DMS 273 treated with DMSO at 0.1 percent for 48 hours (cell line): ENCODE results near the gene OTOG.

ENCODE experiments used
- DNase-seq: peaks from one replicate; lab custom pipeline; 2025; lab: John Stamatoyannopoulos, UW

Gene OTOG

DNA sequence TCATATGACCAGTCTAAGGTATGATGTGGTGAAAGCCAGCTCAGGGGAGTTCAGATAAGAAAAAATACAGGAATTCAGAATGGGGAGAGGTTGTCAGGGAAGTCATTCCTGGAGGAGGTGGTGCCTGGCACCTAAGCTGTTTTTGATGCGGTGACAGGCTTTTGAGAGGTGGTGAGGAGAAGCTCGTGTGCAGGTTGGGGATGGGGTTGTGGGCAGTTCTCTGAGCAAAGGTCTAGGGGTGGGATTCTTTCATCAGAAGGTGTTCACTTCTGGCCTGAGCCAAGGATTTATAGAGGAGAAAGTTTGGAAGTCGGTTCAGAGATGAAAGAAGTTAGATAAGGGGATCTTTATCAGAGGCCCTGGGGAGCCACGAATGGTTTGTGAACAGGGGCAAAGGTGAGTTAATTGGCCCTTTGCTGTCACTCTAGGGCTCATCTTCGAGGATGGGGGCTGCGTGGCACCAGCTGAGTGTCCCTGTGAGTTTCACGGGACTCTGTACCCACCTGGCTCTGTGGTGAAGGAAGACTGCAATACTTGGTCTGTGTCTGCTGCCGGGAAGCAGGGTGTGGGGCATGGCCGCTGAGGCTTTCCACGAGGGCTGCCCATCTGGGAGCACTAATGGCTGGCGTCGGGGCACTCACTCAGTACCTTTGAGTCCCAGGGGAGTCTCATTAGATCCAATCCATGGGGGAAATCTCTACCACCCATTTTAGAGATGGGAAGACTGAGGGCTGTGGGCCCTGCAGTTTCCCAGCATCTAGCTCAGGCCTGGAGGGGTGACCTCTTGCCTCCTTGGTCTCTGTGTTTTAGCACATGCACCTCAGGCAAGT is 13.4 kb downstream of the OTOG start:
- DNase-seq = no peak

DNA sequence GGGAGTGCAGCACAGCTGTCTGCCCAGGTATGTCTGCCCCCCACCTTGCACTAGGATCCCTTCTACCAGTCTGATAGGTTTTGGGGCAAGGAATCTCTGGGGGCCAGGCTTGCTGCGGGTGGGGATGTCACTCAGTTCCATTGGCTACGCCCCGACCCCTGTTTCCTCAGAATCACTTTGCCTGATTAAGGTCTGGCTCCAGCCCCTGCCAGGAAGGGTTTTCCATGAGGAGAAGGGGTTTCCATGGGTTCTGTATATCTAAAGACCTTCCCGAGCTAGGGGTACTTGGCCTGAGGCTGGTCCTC is 14.0 kb downstream of the OTOG start:
- no peak for DNase-seq

DNA sequence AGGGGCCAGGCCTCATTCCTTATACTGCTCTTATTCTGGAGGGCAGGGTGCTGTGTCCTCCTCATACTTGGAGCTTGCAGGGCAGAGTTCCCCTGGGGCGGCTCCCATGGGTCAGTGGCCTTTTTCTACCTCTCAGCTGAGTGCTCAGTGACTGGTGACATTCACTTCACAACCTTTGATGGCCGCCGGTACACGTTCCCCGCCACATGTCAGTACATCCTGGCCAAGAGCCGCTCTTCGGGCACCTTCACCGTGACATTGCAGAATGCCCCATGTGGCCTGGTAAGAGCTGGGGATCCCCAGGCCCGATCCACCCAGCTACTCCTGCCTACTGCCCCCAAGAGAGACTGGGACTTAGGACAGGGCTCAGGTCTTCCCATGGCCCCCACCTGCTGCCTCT is 14.5 kb downstream of the OTOG start:
- DNase-seq = no peak

DNA sequence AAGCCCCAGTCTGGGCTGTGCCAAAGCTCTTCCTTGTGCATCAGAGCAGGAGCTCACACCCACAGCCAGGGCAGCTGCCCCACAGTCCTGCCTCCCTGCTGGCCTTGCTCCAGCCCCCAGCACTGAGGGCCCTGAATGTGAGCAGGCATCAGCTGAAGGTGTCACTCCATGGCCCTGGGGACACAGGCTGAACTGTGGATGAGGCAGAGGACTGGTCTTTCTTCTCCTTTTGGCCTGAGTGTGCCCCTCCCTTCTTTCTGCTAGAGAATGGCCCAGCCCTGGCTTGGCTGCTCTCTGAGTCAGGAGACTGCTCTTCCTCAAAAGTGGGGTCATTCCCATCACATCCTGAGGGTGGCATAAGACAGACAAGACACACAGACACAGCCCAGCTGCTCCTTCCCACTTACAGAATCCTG is 16.2 kb downstream of the OTOG start:
- no peak for DNase-seq

GRCh38 chr11:17563961-17564686 is 17.1 kb downstream of the OTOG start:
- no peak for DNase-seq

- DNase-seq = no peak
These were observed 17.6 kb downstream of the OTOG start for GRCh38 chr11:17564687-17565042.

- DNase-seq = no peak
These were observed 21.9 kb downstream of the OTOG start for GRCh38 chr11:17568944-17569343.

DNA sequence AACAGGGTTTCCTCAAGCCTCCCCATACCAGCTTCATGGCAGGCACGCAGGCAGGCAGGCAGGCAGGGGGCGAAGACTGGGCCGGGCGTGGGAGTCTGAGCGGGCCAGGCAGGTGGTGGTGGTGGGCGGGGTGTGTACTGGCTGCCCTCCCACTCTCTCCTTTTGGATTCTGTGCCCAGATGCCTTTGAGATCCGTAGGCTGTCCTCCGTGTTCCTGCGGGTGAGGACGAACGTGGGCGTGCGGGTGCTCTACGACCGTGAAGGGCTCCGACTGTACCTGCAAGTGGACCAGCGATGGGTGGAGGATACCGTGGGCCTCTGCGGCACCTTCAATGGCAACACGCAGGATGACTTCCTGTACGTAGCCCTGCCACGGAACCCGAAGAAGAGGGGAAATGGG is 23.0 kb downstream of the OTOG start:
- no peak for DNase-seq

- no peak for DNase-seq
These were observed 24.6 kb downstream of the OTOG start for GRCh38 chr11:17571431-17572358.

- DNase-seq = no peak
These were observed 25.3 kb downstream of the OTOG start for GRCh38 chr11:17572359-17572690.

GRCh38 chr11:17572791-17573460 is 25.9 kb downstream of the OTOG start:
- no peak for DNase-seq

DNA sequence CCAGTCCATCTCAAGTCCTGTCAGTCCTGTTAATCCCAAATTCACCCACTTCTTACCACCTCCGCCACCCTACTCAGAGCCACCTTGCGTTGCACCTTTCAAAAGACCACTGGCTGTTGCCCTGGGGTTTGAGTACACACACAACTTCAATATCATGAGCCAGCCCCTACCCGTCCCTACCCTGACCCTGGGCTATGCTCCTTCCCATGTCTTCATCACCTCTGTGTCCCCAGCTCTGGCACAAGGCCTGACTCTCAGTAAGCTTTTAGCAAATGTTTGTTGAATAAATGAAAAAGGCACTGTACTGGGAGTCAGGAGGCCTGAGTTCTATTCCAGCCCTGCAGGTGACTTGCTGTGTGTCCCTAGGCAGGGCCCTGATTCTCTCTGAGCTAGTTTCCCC is 26.5 kb downstream of the OTOG start:
- no peak for DNase-seq

DNA sequence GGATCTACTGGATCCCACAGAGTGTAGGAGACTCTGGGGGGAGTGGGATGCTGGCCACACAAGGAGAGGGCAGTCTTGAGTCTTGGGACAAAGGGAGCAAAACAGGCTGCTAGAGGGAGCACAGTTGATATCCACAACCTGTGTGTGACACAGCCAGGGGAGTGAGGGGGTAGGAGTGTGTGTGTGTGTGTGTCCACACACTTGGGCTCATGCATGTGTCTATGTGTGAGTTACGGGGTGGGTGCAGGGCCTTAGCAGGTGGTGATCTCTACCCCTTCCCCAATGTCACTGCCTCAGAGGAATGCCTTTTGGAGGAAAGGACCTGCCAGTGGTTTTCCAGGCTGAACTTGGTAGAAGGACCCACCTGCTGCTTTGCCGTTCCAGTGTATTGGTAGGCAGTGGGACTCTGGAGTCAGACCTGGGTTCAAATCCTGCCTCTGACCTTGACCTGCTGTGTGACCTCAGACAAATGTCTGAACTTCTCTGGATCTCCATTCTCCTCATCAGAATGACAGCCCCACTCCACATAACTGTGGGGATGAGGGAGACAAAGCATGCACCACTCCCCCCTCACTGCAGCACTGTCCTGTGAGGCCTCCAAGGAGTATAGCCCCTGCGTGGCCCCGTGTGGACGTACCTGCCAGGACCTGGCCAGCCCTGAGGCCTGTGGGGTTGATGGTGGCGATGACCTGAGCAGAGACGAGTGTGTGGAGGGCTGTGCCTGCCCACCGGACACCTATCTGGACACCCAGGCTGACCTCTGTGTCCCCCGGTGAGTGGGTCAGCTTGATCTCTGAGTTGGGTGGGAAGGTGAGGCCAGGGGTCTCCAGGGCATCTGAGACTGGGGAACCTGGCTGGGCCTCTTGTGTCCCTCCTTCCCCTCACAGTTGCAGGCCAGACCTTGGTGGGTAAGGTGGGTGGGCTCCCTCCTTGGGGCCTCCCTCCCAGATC is 27.4 kb downstream of the OTOG start:
- no peak for DNase-seq

DNA sequence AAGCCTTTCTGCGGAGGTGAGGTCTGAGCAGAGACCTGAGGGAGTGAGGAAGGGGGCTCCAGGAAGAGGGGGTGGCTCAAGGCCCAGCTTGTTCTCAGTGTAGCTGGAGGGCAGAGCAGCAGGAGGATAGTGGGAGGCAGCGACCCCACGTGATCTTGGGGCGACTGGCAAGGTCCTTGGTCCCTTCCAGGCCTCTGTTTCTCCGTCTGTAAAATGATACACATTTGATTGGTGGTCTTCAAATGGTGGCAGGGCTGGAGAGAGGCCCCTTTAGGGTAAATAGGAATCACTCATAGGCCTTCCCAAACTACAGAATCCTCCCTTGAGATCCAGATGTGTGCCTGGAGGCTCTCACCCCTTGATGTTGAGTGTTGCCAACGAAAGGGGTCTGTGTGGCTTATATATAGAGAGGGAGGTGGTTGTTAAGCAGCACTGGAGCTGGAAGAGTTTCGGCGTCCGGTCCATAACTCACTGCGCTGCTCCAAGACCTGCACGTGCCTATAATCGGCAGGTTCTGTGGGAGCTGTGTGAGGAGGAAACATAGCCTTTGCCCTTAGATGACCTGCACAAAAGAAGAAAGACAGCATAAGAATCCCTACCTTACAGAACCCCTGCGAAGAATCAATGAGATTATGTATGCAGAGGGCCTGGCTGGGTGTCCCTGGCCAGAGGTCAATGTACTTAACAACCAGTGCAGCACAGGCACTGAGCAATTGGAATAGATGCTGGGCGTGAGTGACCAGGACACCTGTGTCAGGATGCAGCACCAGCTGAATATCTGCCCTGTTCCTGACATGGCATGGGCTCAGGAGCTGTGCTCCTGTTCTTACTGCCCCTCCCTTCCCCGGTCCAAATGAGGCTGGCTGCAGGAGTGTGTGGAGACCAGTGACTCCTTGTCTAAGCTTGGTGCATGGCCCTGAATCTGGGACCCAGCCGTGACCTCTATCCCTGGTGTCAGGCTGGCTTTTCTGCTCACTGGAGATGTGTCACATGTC is 28.7 kb downstream of the OTOG start:
- DNase-seq = no peak

GRCh38 chr11:17578296-17578695 is 31.2 kb downstream of the OTOG start:
- DNase-seq = no peak

GRCh38 chr11:17578958-17579357 is 31.9 kb downstream of the OTOG start:
- no peak for DNase-seq

- no peak for DNase-seq
These were observed 32.4 kb downstream of the OTOG start for GRCh38 chr11:17579451-17579850.

- DNase-seq = no peak
These were observed 33.2 kb downstream of the OTOG start for GRCh38 chr11:17580271-17580670.

- no peak for DNase-seq
These were observed 34.1 kb downstream of the OTOG start for GRCh38 chr11:17581036-17581731.
